HG03354 (cell line): ENCODE data around the gene YBX3.
A peak's percentile ranks its signal among the peaks of the same experiment; 100 is the strongest.

Experiments used
- ATAC-seq: cut with Tn5 transposase; IDR thresholded peaks from one replicate; pipeline ENCODE4 v1.9.1; 2021; ENCODE audit warnings: mild to moderate bottlenecking; ENCODE audit not compliant: unreplicated experiment, poor library complexity, severe bottlenecking

The YBX3 gene

GRCh38 chr12:10673659-10674384, 49.3 kb downstream of the YBX3 start, which contains the start of gene STYK1:
Gene STYK1 (minus strand): TSS chr12:10674052. CDS start chr12:10634618, 39,434 bp downstream.
- ATAC-seq, result peak; percentile 67

GRCh38 chr12:10672231-10672868, 50.8 kb downstream of the YBX3 start:
- ATAC-seq, result no peak

GRCh38 chr12:10669533-10669932, 53.6 kb downstream of the YBX3 start:
- ATAC-seq, result no peak

GRCh38 chr12:10668526-10668925, 54.6 kb downstream of the YBX3 start:
- no peak for ATAC-seq

- no peak for ATAC-seq
Measured at GRCh38 chr12:10667581-10667980, 55.5 kb downstream of the YBX3 start.

- no peak for ATAC-seq
Measured at GRCh38 chr12:10664499-10664898, 58.6 kb downstream of the YBX3 start.

GRCh38 chr12:10663869-10664268, 59.3 kb downstream of the YBX3 start:
- ATAC-seq, result no peak

GRCh38 chr12:10661338-10661737, 61.8 kb downstream of the YBX3 start:
- ATAC-seq, result no peak

GRCh38 chr12:10654003-10654402, 69.1 kb downstream of the YBX3 start:
- ATAC-seq, result no peak

- no peak for ATAC-seq
Measured at GRCh38 chr12:10652192-10652591, 70.9 kb downstream of the YBX3 start.
